Loucy (cell line): ENCODE results near the gene DCST1.

Experiments used
- H2AFZ ChIP-seq: fragments of 200-600 bp; sonication (generic); 2 replicates; pipeline ENCODE4 v1.6.0; 2016; ENCODE audit warnings: antibody characterized with exemption, mild to moderate bottlenecking, low read length, moderate library complexity
- H3F3A ChIP-seq: fragments of 200-600 bp; 2 replicates; pipeline ENCODE4 v1.6.0; 2016; ENCODE audit warnings: antibody characterized with exemption, low read depth, mild to moderate bottlenecking
- H3K27me3 ChIP-seq: fragments of 200-600 bp; sonication (generic); 2 replicates; pipeline ENCODE4 v1.6.1; 2014; ENCODE audit warnings: low read length, mild to moderate bottlenecking; ENCODE audit not compliant: insufficient read depth, poor library complexity, severe bottlenecking
- H3K36me3 ChIP-seq: fragments of 200-600 bp; sonication (generic); 2 replicates; pipeline ENCODE4 v1.6.1; 2016; ENCODE audit warnings: low read length; ENCODE audit not compliant: insufficient read depth
- H3K4me1 ChIP-seq: fragments of 200-600 bp; sonication (generic); 2 replicates; pipeline ENCODE4 v1.5.1; 2014; ENCODE audit warnings: low read length, mild to moderate bottlenecking; ENCODE audit not compliant: insufficient read depth, poor library complexity, severe bottlenecking
- H3K4me2 ChIP-seq: fragments of 200-600 bp; sonication (generic); 2 replicates; pipeline ENCODE4 v1.6.0; 2014; ENCODE audit warnings: antibody characterized with exemption, low read length, low read depth, mild to moderate bottlenecking; ENCODE audit not compliant: poor library complexity, severe bottlenecking
- H3K4me3 ChIP-seq: fragments of 200-600 bp; sonication (generic); 2 replicates; pipeline ENCODE4 v1.5.1; 2014; ENCODE audit warnings: low read length, mild to moderate bottlenecking, mixed read lengths; ENCODE audit not compliant: poor library complexity, severe bottlenecking
- H3K79me2 ChIP-seq: fragments of 200-600 bp; sonication (generic); 2 replicates; pipeline ENCODE4 v1.6.1; 2014; ENCODE audit warnings: low read length; ENCODE audit not compliant: insufficient read depth
- H3K9ac ChIP-seq: fragments of 200-600 bp; sonication (generic); 2 replicates; pipeline ENCODE4 v1.6.0; 2014; ENCODE audit warnings: mild to moderate bottlenecking, low read depth, low read length, moderate library complexity; ENCODE audit not compliant: poor library complexity, severe bottlenecking
- H3K9me2 ChIP-seq: fragments of 200-600 bp; sonication (generic); replicated peaks from 2 replicates; pipeline ENCODE4 v1.6.1; 2016; ENCODE audit warnings: low read depth, low read length, mixed read lengths
- H3K9me3 ChIP-seq: fragments of 200-600 bp; sonication (generic); 2 replicates; pipeline ENCODE4 v1.6.1; 2014; ENCODE audit warnings: mild to moderate bottlenecking, antibody characterized with exemption, low read length, low read depth; ENCODE audit not compliant: insufficient read depth
- H4K20me1 ChIP-seq: fragments of 200-600 bp; sonication (generic); 2 replicates; pipeline ENCODE4 v1.6.0; 2014; ENCODE audit warnings: antibody characterized with exemption, low read length, mild to moderate bottlenecking; ENCODE audit not compliant: insufficient read depth, poor library complexity, severe bottlenecking
- CTCF ChIP-seq: fragments of 200-600 bp; sonication (generic); conservative IDR thresholded peaks from 2 replicates; pipeline ENCODE4 v1.5.1; 2014; ENCODE audit warnings: mild to moderate bottlenecking, antibody characterized with exemption, low read length
- EZH2phosphoT487 ChIP-seq: fragments of 200-600 bp; IDR thresholded peaks from 2 replicates; pipeline ENCODE4 v1.6.1; 2018; ENCODE audit warnings: antibody characterized with exemption, mild to moderate bottlenecking, moderate library complexity, borderline replicate concordance

Gene DCST1

GRCh38 chr1:155001675-155002463 lies 31.8 kb upstream of the DCST1 start:
- H2AFZ ChIP-seq = peak overlapping the region; percentile 80; the same call in 1 of the 2 replicates
- peaks cover 15% of the 10 kb centered on the region for H3F3A ChIP-seq
- H3K9me2 ChIP-seq = no peaks in the 10 kb centered on the region
- H3K79me2 ChIP-seq = no peaks in the 10 kb centered on the region
- peak overlapping the region; percentile 92 for H3K4me2 ChIP-seq
- H3K4me3 ChIP-seq = peak overlapping the region; percentile 76
- H3K36me3 ChIP-seq = no peaks in the 10 kb centered on the region
- no peaks in the 10 kb centered on the region for H3K27me3 ChIP-seq
- H3K9me3 ChIP-seq = no peaks in the 10 kb centered on the region
- H3K9ac ChIP-seq = peak overlapping the region; percentile 81
- TF ChIP-seq EZH2phosphoT487 = no peak
- TF ChIP-seq CTCF = peak; percentile 64
- peaks cover 49% of the 10 kb centered on the region for H3K4me1 ChIP-seq
- H4K20me1 ChIP-seq = no peaks in the 10 kb centered on the region

GRCh38 chr1:155002464-155003226 lies 31.0 kb upstream of the DCST1 start, which contains the start of gene ZBTB7B:
Gene ZBTB7B (plus strand): TSS chr1:155002802. CDS start chr1:155014661, 11,859 bp downstream.
- Histone ChIP-seq H3K4me2 (peak within 1 kb of the TSS; percentile 92), H3K9me3 (no peaks in the 10 kb centered on the region), H3F3A (peaks cover 15% of the 10 kb centered on the region), H3K27me3 (no peaks in the 10 kb centered on the region), H3K9ac (peak within 1 kb of the TSS; percentile 81), H3K4me3 (peak within 1 kb of the TSS; percentile 76), H2AFZ (peak within 1 kb of the TSS; percentile 80; the same call in 1 of the 2 replicates), H3K36me3 (no peaks in the 10 kb centered on the region), H3K9me2 (no peaks in the 10 kb centered on the region), H4K20me1 (no peaks in the 10 kb centered on the region), H3K4me1 (peaks cover 42% of the 10 kb centered on the region), H3K79me2 (no peaks in the 10 kb centered on the region)
- TF ChIP-seq CTCF = no peak
- no peak for TF ChIP-seq EZH2phosphoT487

- Histone ChIP-seq H3K27me3 (no peaks in the 10 kb centered on the region), H4K20me1 (no peaks in the 10 kb centered on the region), H3K9me3 (no peaks in the 10 kb centered on the region), H3F3A (peaks cover 15% of the 10 kb centered on the region), H3K4me2 (peak overlapping the region; percentile 28), H3K9ac (no peak overlapping the region), H3K79me2 (no peaks in the 10 kb centered on the region), H3K4me3 (no peak overlapping the region), H3K4me1 (peaks cover 38% of the 10 kb centered on the region), H3K9me2 (no peaks in the 10 kb centered on the region), H3K36me3 (no peaks in the 10 kb centered on the region), H2AFZ (no peak overlapping the region)
- TF ChIP-seq EZH2phosphoT487 = no peak
- TF ChIP-seq CTCF = no peak
Observed at GRCh38 chr1:155003227-155003765, 30.3 kb upstream of the DCST1 start.
